Posterior vena cava (tissue), 2 donors: ENCODE data around the gene ACR. TPM values are rescaled to one million over a fixed set of nuclear protein-coding genes. Genes with fewer than 3 reads are reported as not detected.

Source experiments
- DNase-seq: peaks from one replicate; pipeline ENCODE4 v3.0.0-alpha.2; 2020; ENCODE audit warnings: low spot score
- intact Hi-C, 2 donors: fragments of 100-400 bp; cut with DNase I; formaldehyde crosslinking; loops; one replicate each; pipeline versions ENCODE4 v1.14.1 to v1.14.2; 2022 to 2023
- total RNA-seq, 2 donors: library from RNA; stranded (reverse); fragmentation: NEBNext Ultra II Directional; extraction: Animal tissue kit (Norgen Biotek cat#: 25700); gene quantifications; one replicate each; pipeline ENCODE4 v1.2.1, GENCODE V29; 2021
- donor health status: DM: yes; HTN: yes; CAD: no.
- donor health status: DM: yes; HTN: yes; CAD: no.

Gene ACR
- total RNA-seq, 2 donors from 2014 or later, result 0.65 to 2.6 TPM

GRCh38 chr22:50714150-50714549 is 23.9 kb upstream of the ACR start:
- intact Hi-C loops, result no loop called here
- DNase-seq, result no peak

- DNase-seq, result no peak
- intact Hi-C loops, result no loop called here
Measured at GRCh38 chr22:50714631-50715179, 23.3 kb upstream of the ACR start.

- no peak for DNase-seq
- intact Hi-C loops, result no loop called here
Measured at GRCh38 chr22:50715250-50715649, 22.8 kb upstream of the ACR start.

GRCh38 chr22:50715776-50716175 is 22.2 kb upstream of the ACR start:
- DNase-seq, result no peak
- intact Hi-C loops, result no loop called here

GRCh38 chr22:50716290-50717024 is 21.5 kb upstream of the ACR start:
- no peak for DNase-seq
- intact Hi-C loops, result no loop called here

- intact Hi-C loops, result no loop called here
- no peak for DNase-seq
Measured at GRCh38 chr22:50717709-50718351, 20.2 kb upstream of the ACR start.

GRCh38 chr22:50718352-50718709 is 19.7 kb upstream of the ACR start:
- intact Hi-C loops, result no loop called here
- DNase-seq, result no peak

GRCh38 chr22:50719814-50720300 is 18.1 kb upstream of the ACR start:
- intact Hi-C loops, result no loop called here
- DNase-seq, result no peak

GRCh38 chr22:50720301-50721256 is 17.4 kb upstream of the ACR start:
- DNase-seq, result no peak
- intact Hi-C loops, result no loop called here

GRCh38 chr22:50721257-50721844 is 16.7 kb upstream of the ACR start:
- DNase-seq, result no peak

GRCh38 chr22:50722048-50722701 is 15.8 kb upstream of the ACR start:
- DNase-seq, result no peak
- intact Hi-C loops, result no loop called here

More at GRCh38 chr22:50721257-50721844, 16.7 kb upstream of the ACR start:
- intact Hi-C loops, result no loop called here

- DNase-seq, result no peak
- intact Hi-C loops, result no loop called here
Measured at GRCh38 chr22:50722716-50723428, 15.1 kb upstream of the ACR start.

GRCh38 chr22:50723991-50724390 is 14.0 kb upstream of the ACR start:
- intact Hi-C loops, result no loop called here
- no peak for DNase-seq

GRCh38 chr22:50724616-50725015 is 13.4 kb upstream of the ACR start:
- DNase-seq, result no peak
- intact Hi-C loops, result no loop called here

GRCh38 chr22:50725597-50725996 is 12.4 kb upstream of the ACR start:
- DNase-seq, result no peak
- intact Hi-C loops, result no loop called here

- intact Hi-C loops, result no loop called here
- peak; percentile 73 for DNase-seq
Measured at GRCh38 chr22:50726643-50727340, 11.2 kb upstream of the ACR start.

GRCh38 chr22:50727678-50728522 is 10.1 kb upstream of the ACR start:
- intact Hi-C loops, result no loop called here
- peak; percentile 68 for DNase-seq
